BLaER1 treated with 17β-estradiol and CSF1 and Interleukin-3, amounts not matched to agents 10 nM and 100 nM (cell line): ENCODE data around the gene KRTAP3-2.

Source experiments
- H3K27ac ChIP-seq, 11 experiments: shearing (Covaris generic); formaldehyde crosslinking; 2 replicates each; pipeline ENCODE4 v1.8.1; 2022
- H3K27me3 ChIP-seq, 11 experiments: shearing (Covaris generic); formaldehyde crosslinking; 2 replicates each; pipeline ENCODE4 v1.8.1; 2022
- H3K36me3 ChIP-seq, 11 experiments: shearing (Covaris generic); formaldehyde crosslinking; 2 replicates each; pipeline ENCODE4 v1.8.1; 2022
- H3K4me1 ChIP-seq, 10 experiments: shearing (Covaris generic); formaldehyde crosslinking; 2 replicates each; pipeline ENCODE4 v1.8.1; 2022
- H3K4me2 ChIP-seq, 11 experiments: shearing (Covaris generic); formaldehyde crosslinking; 2 replicates each; pipeline ENCODE4 v1.8.1; 2022
- H3K4me3 ChIP-seq, 10 experiments: shearing (Covaris generic); formaldehyde crosslinking; 2 replicates each; pipeline ENCODE4 v1.8.1; 2022
- H3K9ac ChIP-seq, 11 experiments: shearing (Covaris generic); formaldehyde crosslinking; 2 replicates each; pipeline ENCODE4 v1.8.1; 2022
- H3K9me3 ChIP-seq, 11 experiments: shearing (Covaris generic); formaldehyde crosslinking; replicated peaks in 1 of 11; 2 replicates each; pipeline ENCODE4 v1.8.1; 2022
- H4K20me1 ChIP-seq, 11 experiments: shearing (Covaris generic); formaldehyde crosslinking; 2 replicates each; pipeline ENCODE4 v1.8.1; 2022
- Cebpa-rat ChIP-seq, 11 experiments: shearing (Covaris generic); IDR thresholded peaks; 2 replicates each; pipeline ENCODE4 v1.8.1; 2022

The KRTAP3-2 gene

GRCh38 chr17:40958086-40958953 lies 41.4 kb downstream of the KRTAP3-2 start:
- Histone ChIP-seq H3K4me3 (no peak overlapping the region), H3K27ac (no peak overlapping the region)

GRCh38 chr17:40956401-40957254 lies 43.1 kb downstream of the KRTAP3-2 start:
- TF ChIP-seq Cebpa-rat (IDR thresholded peaks at IDR 0.05): no peak
- Histone ChIP-seq H3K4me3 (no peak overlapping the region), H3K4me2 (peak overlapping the region in 5 of 11 experiments; percentile 10 to 35 (median 32); a peak in 7 of 22 replicates), H3K4me1 (peaks cover 0 to 27% (median 2%) of the 10 kb centered on the region in 10 experiments; a peak in 8 of 20 replicates), H3K36me3 (no peaks in the 10 kb centered on the region), H3K9ac (no peak overlapping the region), H4K20me1 (no peaks in the 10 kb centered on the region), H3K27ac (no peak overlapping the region), H3K27me3 (no peaks in the 10 kb centered on the region), H3K9me3 (no peaks in the 10 kb centered on the region)

More at GRCh38 chr17:40958086-40958953, 41.4 kb downstream of the KRTAP3-2 start:
- Histone ChIP-seq H3K9me3 (peaks cover 0 to 7% (median 0%) of the 10 kb centered on the region in 11 experiments; a peak in 8 of 22 replicates), H3K4me1 (peaks cover 0 to 19% (median 2%) of the 10 kb centered on the region in 10 experiments; a peak in 8 of 20 replicates), H3K4me2 (no peak overlapping the region), H3K36me3 (no peaks in the 10 kb centered on the region), H3K9ac (no peak overlapping the region), H3K27me3 (no peaks in the 10 kb centered on the region), H4K20me1 (no peaks in the 10 kb centered on the region)
- TF ChIP-seq Cebpa-rat (IDR thresholded peaks at IDR 0.05): no peak

DNA sequence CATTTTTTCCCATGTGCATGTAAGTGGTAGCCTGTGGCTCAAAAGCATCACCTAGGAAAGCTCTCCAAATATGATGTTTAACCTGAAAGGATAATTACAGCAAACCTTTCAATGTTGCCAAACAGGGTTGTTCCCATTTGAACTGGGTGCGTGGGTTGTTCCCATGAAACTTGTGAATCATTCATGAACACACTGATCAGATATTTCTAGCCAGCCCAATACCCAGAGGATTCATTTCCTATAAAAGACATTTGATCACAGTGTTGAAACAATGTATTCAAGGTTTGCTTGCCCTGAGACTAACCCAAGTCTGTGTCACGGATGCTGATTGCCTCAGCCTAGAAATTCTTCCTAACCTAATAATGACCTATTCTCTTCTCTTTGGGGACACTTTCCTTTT lies 45.8 kb downstream of the KRTAP3-2 start:
- Histone ChIP-seq H4K20me1 (no peaks in the 10 kb centered on the region), H3K4me2 (no peak overlapping the region), H3K9me3 (no peaks in the 10 kb centered on the region), H3K4me3 (no peak overlapping the region), H3K27me3 (no peaks in the 10 kb centered on the region), H3K4me1 (peaks cover 0 to 27% (median 2%) of the 10 kb centered on the region in 10 experiments; a peak in 8 of 20 replicates), H3K27ac (no peak overlapping the region), H3K9ac (no peak overlapping the region), H3K36me3 (no peaks in the 10 kb centered on the region)
- TF ChIP-seq Cebpa-rat (IDR thresholded peaks at IDR 0.05): no peak

GRCh38 chr17:40952661-40953060 lies 47.0 kb downstream of the KRTAP3-2 start:
- peaks cover 0 to 27% (median 2%) of the 10 kb centered on the region in 10 experiments; a peak in 8 of 20 replicates for H3K4me1 ChIP-seq
- H3K36me3 ChIP-seq: no peaks in the 10 kb centered on the region
- H4K20me1 ChIP-seq: no peaks in the 10 kb centered on the region
- H3K27ac ChIP-seq: no peak overlapping the region
- H3K4me3 ChIP-seq: no peak overlapping the region
- TF ChIP-seq Cebpa-rat (IDR thresholded peaks at IDR 0.05): no peak
- no peaks in the 10 kb centered on the region for H3K27me3 ChIP-seq
- peak overlapping the region in 3 of 11 experiments; percentile 18 to 49 (median 21); a peak in 6 of 22 replicates for H3K4me2 ChIP-seq
- H3K9ac ChIP-seq: no peak overlapping the region
- H3K9me3 ChIP-seq: no peaks in the 10 kb centered on the region

DNA sequence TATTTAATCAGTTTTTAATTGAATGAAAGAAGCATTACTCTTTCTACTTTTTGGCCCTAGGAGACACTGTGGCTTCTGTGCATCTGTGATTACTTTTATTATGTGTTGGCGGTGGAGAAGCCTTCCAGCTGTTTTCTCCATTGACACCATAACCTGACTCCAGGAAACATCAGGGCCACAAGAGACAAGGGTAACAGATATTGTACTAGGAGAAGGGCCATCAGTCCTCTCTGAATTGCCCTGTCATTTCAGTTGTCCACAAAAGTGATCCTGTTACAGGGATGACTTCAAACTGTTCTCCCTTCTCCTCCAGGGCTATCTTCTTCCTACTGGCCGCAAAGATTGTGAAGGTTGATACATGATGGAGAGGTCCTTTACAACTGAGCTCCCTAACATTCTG lies 47.6 kb downstream of the KRTAP3-2 start:
- Histone ChIP-seq H3K9me3 (no peaks in the 10 kb centered on the region), H3K27me3 (no peaks in the 10 kb centered on the region), H3K4me2 (no peak overlapping the region), H3K9ac (no peak overlapping the region), H3K36me3 (no peaks in the 10 kb centered on the region), H3K4me3 (no peak overlapping the region), H4K20me1 (no peaks in the 10 kb centered on the region), H3K4me1 (peaks cover 0 to 24% (median 2%) of the 10 kb centered on the region in 10 experiments; a peak in 8 of 20 replicates), H3K27ac (no peak overlapping the region)
- no peak for TF ChIP-seq Cebpa-rat (IDR thresholded peaks at IDR 0.05)

GRCh38 chr17:40951011-40951622 lies 48.6 kb downstream of the KRTAP3-2 start:
- no peak overlapping the region for H3K4me3 ChIP-seq
- H3K9me3 ChIP-seq: no peaks in the 10 kb centered on the region
- no peak overlapping the region for H3K9ac ChIP-seq
- no peaks in the 10 kb centered on the region for H3K36me3 ChIP-seq
- H3K4me1 ChIP-seq: peaks cover 0 to 13% (median 0%) of the 10 kb centered on the region in 10 experiments; a peak in 7 of 20 replicates
- TF ChIP-seq Cebpa-rat (IDR thresholded peaks at IDR 0.05): no peak
- H4K20me1 ChIP-seq: no peaks in the 10 kb centered on the region
- no peaks in the 10 kb centered on the region for H3K27me3 ChIP-seq
- no peak overlapping the region for H3K4me2 ChIP-seq
- H3K27ac ChIP-seq: no peak overlapping the region

DNA sequence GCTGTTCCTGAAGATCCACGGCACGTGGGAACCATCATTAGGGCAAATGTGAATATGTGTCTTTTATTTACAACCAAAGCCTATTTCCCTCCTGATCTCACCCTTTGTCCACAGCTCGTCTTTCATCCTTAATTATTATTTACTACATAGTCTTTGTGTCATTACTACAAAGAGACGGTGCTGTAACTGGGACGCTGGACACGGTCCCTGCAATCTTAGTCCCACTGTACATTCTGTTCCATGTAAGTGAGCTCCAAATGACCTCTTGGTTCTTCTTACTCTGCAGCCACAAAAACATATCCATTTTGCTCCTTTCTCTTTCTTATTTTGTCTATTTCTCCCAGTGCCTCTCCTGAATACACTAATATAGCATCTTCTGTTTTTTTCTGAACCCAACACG lies 49.5 kb downstream of the KRTAP3-2 start:
- Histone ChIP-seq H3K9me3 (no peaks in the 10 kb centered on the region), H4K20me1 (no peaks in the 10 kb centered on the region), H3K36me3 (no peaks in the 10 kb centered on the region), H3K4me2 (no peak overlapping the region), H3K4me1 (peaks cover 0 to 11% (median 0%) of the 10 kb centered on the region in 10 experiments; a peak in 7 of 20 replicates), H3K9ac (no peak overlapping the region), H3K4me3 (no peak overlapping the region), H3K27me3 (no peaks in the 10 kb centered on the region), H3K27ac (no peak overlapping the region)
- TF ChIP-seq Cebpa-rat (IDR thresholded peaks at IDR 0.05): no peak

GRCh38 chr17:40949418-40949817 lies 50.3 kb downstream of the KRTAP3-2 start:
- H3K4me3 ChIP-seq: no peak overlapping the region
- no peak overlapping the region for H3K9ac ChIP-seq
- no peak overlapping the region for H3K27ac ChIP-seq
- H3K9me3 ChIP-seq: no peaks in the 10 kb centered on the region
- H3K36me3 ChIP-seq: no peaks in the 10 kb centered on the region
- no peak overlapping the region for H3K4me2 ChIP-seq
- peaks cover 0 to 11% (median 0%) of the 10 kb centered on the region in 10 experiments; a peak in 7 of 20 replicates for H3K4me1 ChIP-seq
- no peaks in the 10 kb centered on the region for H4K20me1 ChIP-seq
- no peaks in the 10 kb centered on the region for H3K27me3 ChIP-seq
- TF ChIP-seq Cebpa-rat (IDR thresholded peaks at IDR 0.05): no peak
